ENCODE results near the gene MCU. TPM values are rescaled to one million over a fixed set of nuclear protein-coding genes. Genes with fewer than 3 reads are reported as not detected.

Gene MCU
- total and polyA plus RNA-seq, 2 of the 4 experiments (the other 2 are of a cell fraction), result 36.2 to 36.7 TPM

GRCh38 chr10:72709041-72709440 lies 17.1 kb downstream of the MCU start:
- no peak overlapping the region for H3K4me3 ChIP-seq (ENCODE audit: insufficient read depth, low read depth, low read length)
- H4K5ac ChIP-seq (ENCODE audit: low read depth, low read length), result no peak overlapping the region
- CTCF ChIA-PET, result interaction anchor here (0.5 to 1.1 kb wide), 2 partner anchors 24 to 921 kb away, joined by 3 read pairs; no protein-coding TSS in a partner anchor

More at GRCh38 chr10:72709041-72709440, 17.1 kb downstream of the MCU start:
- Histone ChIP-seq H3K9ac (ENCODE audit: low read depth, low read length) (no peak overlapping the region), H3K27me3 (ENCODE audit: control insufficient read depth, insufficient read depth, low read length) (no peaks in the 10 kb centered on the region), H2AK9ac (replicated peaks; ENCODE audit: low read depth, low read length, poor library complexity) (no peak overlapping the region), H3K4me2 (ENCODE audit: low read depth, low read length) (no peak overlapping the region), H3K79me1 (ENCODE audit: low read depth in 1 of 2, low read length in 2 of 2) (peaks cover 11 to 60% of the 10 kb centered on the region in 2 experiments), H3K4ac (ENCODE audit: low read depth, low read length) (no peak overlapping the region), H3K9me1 (ENCODE audit: insufficient read depth, low read length) (peaks cover 5% of the 10 kb centered on the region), H4K8ac (ENCODE audit: low read depth in 2 of 2, low read length in 2 of 2) (no peak overlapping the region), H2AK5ac (ENCODE audit: low read depth, low read length) (no peak overlapping the region), H3K23ac (ENCODE audit: low read depth, low read length) (no peak overlapping the region), H4K20me1 (ENCODE audit: insufficient read depth, low read length) (peaks cover 4% of the 10 kb centered on the region; the same call in 1 of the 2 replicates), H2BK20ac (ENCODE audit: low read depth, low read length) (no peak overlapping the region), H2AFZ (replicated peaks; ENCODE audit: low read length, poor library complexity) (no peak overlapping the region), H3K18ac (ENCODE audit: low read depth, low read length) (no peak overlapping the region), H2BK15ac (ENCODE audit: low read depth, low read length) (0 out of 3 replicates have a peak overlapping the region, but pooled peaks have one; percentile 16), H2BK5ac (ENCODE audit: low read depth, low read length, poor library complexity, severe bottlenecking) (no peak overlapping the region), H3K9me3 (ENCODE audit: control insufficient read depth, insufficient read depth, low read length) (no peaks in the 10 kb centered on the region), H3K14ac (replicated peaks; ENCODE audit: low read depth, low read length) (no peak overlapping the region), H3K36me3 (ENCODE audit: control insufficient read depth, insufficient read depth, low read length) (no peaks in the 10 kb centered on the region), H3K27ac (ENCODE audit: insufficient read depth, low read length) (peak overlapping the region; percentile 16; the same call in 1 of the 2 replicates), H3K4me1 (ENCODE audit: control insufficient read depth, insufficient read depth, low read length) (peaks cover 7% of the 10 kb centered on the region), H4K91ac (ENCODE audit: insufficient read depth, low read depth, low read length) (no peak overlapping the region), H3K56ac (ENCODE audit: extremely low read depth, insufficient read depth, low read length) (no peak overlapping the region), H2BK120ac (ENCODE audit: low read depth, low read length) (no peak overlapping the region; the same call in 1 of the 2 replicates)
- ATAC-seq (ENCODE audit: low read depth) (peak; percentile 15; the same call in 1 of the 2 replicates), DNase-seq (no peak)
- intact Hi-C loops (cut with micrococcal nuclease), result no loop called here
- no TSS peak for BruUV-seq (replicated peaks)
- TF ChIP-seq RAD21 (IDR thresholded peaks at IDR 0.05; ENCODE audit: low read length) (no peak), MXI1 (IDR thresholded peaks at IDR 0.05; ENCODE audit: borderline replicate concordance, low read depth, low read length) (no peak), CTCF (conservative IDR thresholded peaks at IDR 0.05; ENCODE audit: low read depth, low read length) (no peak), SMC3 (IDR thresholded peaks at IDR 0.05; ENCODE audit: low read depth, low read length) (no peak), CEBPB (IDR thresholded peaks at IDR 0.05; ENCODE audit: low read depth, low read length) (no peak), MAFK (IDR thresholded peaks at IDR 0.05; ENCODE audit: low read depth, low read length) (no peak), BHLHE40 (IDR thresholded peaks at IDR 0.05; ENCODE audit: low read depth, low read length) (no peak), NFE2L2 (IDR thresholded peaks at IDR 0.05; ENCODE audit: low read depth, low read length) (no peak)
- POLR2A ChIA-PET (ENCODE audit: unreplicated experiment), result no interaction called here
- no CpG with 5 or more reads among the region's 1 CpG for WGBS, 2 experiments (ENCODE audit: extremely low coverage in 2 of 2, insufficient read length in 1 of 2)
- dilution Hi-C loops (cut with HindIII; ENCODE audit: low sequenced_read_pairs, unreplicated experiment), result no loop called here
- in situ Hi-C loops (cut with MboI; ENCODE audit: low sequenced_read_pairs), result no loop called here

Data from IMR-90 (cell line).